ENCODE measurements around the gene SIK1.
A peak's percentile ranks its signal among the peaks of the same experiment; 100 is the strongest.
"Not testable (repeated sequence)": the region's sequence is repeated elsewhere in the genome, so short reads cannot be mapped to it uniquely, and the experiment has no call there.

SIK1 gene

GRCh38 chr21:43379626-43380122 is 47.3 kb downstream of the SIK1 start:
- H3K4me3 ChIP-seq (ENCODE audit: low read depth, low read length); CTCF ChIA-PET; POLR2A ChIA-PET: not testable (repeated sequence)

GRCh38 chr21:43376478-43376882 is 50.5 kb downstream of the SIK1 start:
- POLR2A ChIA-PET = no interaction called here
- CTCF ChIA-PET = interaction anchor here (0.5 kb wide), 1 partner anchor 109 kb away, joined by 3 read pairs; no protein-coding TSS in a partner anchor

More at GRCh38 chr21:43379626-43380122, 47.3 kb downstream of the SIK1 start:
- not testable (repeated sequence) for H3K36me3 ChIP-seq (ENCODE audit: control insufficient read depth in 2 of 2, insufficient read depth in 1 of 2, low read length in 2 of 2); H3K9me3 ChIP-seq (ENCODE audit: control insufficient read depth, insufficient read depth, low read depth, low read length); H3K27ac ChIP-seq (ENCODE audit: extremely low read depth, low read depth, low read length); H3K4me1 ChIP-seq (ENCODE audit: control insufficient read depth, insufficient read depth, low read length)

More at GRCh38 chr21:43376478-43376882, 50.5 kb downstream of the SIK1 start:
- Histone ChIP-seq H3K4me3 (ENCODE audit: low read depth, low read length) (no peak overlapping the region), H3K9me3 (ENCODE audit: control insufficient read depth, insufficient read depth, low read depth, low read length) (no peaks in the 10 kb centered on the region), H3K27ac (ENCODE audit: extremely low read depth, low read depth, low read length) (no peak overlapping the region), H3K36me3 (ENCODE audit: control insufficient read depth in 2 of 2, insufficient read depth in 1 of 2, low read length in 2 of 2) (no peaks in the 10 kb centered on the region), H3K4me1 (ENCODE audit: control insufficient read depth, insufficient read depth, low read length) (no peaks in the 10 kb centered on the region)
- no peak for TF ChIP-seq ZNF341 (tag by site-specific recombination; IDR thresholded peaks at IDR 0.05; ENCODE audit: low read depth)
- 0 out of 2 replicates have a peak, but pooled peaks have one; percentile 23 for TF ChIP-seq ZIC2 (tag by site-specific recombination; IDR thresholded peaks at IDR 0.05)
- TF ChIP-seq ZBTB26 (tag by site-specific recombination; optimal IDR thresholded peaks at IDR 0.05) = no peak
- no peak for TF ChIP-seq ZBTB10 (tag by site-specific recombination; IDR thresholded peaks at IDR 0.05)
- TF ChIP-seq GLI4 (tag by site-specific recombination; IDR thresholded peaks at IDR 0.05) = no peak
- TF ChIP-seq ZNF416 (tag by site-specific recombination; IDR thresholded peaks at IDR 0.05) = no peak
- no peak for TF ChIP-seq ZNF692 (tag by site-specific recombination; IDR thresholded peaks at IDR 0.05)
- no peak for TF ChIP-seq SP3 (tag by site-specific recombination; IDR thresholded peaks at IDR 0.05)
- no peak for TF ChIP-seq TSHZ1 (tag by site-specific recombination; IDR thresholded peaks at IDR 0.05; ENCODE audit: borderline replicate concordance)
- no peak for TF ChIP-seq HOXD13 (CRISPR knock-in tag; IDR thresholded peaks at IDR 0.05; ENCODE audit: borderline replicate concordance)
- TF ChIP-seq MZF1 (tag by site-specific recombination; IDR thresholded peaks at IDR 0.05; ENCODE audit: borderline replicate concordance) = no peak
- peak; percentile 69 for TF ChIP-seq KLF17 (tag by site-specific recombination; IDR thresholded peaks at IDR 0.05)
- TF ChIP-seq ZNF529 (tag by site-specific recombination; IDR thresholded peaks at IDR 0.05; ENCODE audit: insufficient replicate concordance) = no peak

Measured in HEK293 (cell line).